ENCODE results near the gene BCKDHB. TPM values are rescaled to one million over a fixed set of nuclear protein-coding genes. Genes with fewer than 3 reads are reported as not detected.

BCKDHB gene
- total RNA-seq, 1 donor from 2014 or later, result 16.6 TPM

GRCh38 chr6:80215063-80215462, 108.6 kb downstream of the BCKDHB start:
- POLR2A ChIA-PET, result no interaction called here

GRCh38 chr6:80217794-80218193, 111.3 kb downstream of the BCKDHB start:
- no peak for DNase-seq
- ATAC-seq (ENCODE audit: low read depth), result no peak
- no peak for TF ChIP-seq CTCF (IDR thresholded peaks at IDR 0.05)
- intact Hi-C loops (cut with micrococcal nuclease), result loop anchor here (10.0 kb wide), 1 partner anchor 387 kb away; no protein-coding TSS in a partner anchor
- H3K4me3 Mint-ChIP-seq, result no peak overlapping the region
- H3K27ac Mint-ChIP-seq, result no peak overlapping the region
- POLR2A ChIA-PET, result no interaction called here
- CTCF ChIA-PET, result no interaction called here
- H3K4me1 Mint-ChIP-seq, result no peaks in the 10 kb centered on the region
- H3K27me3 Mint-ChIP-seq, result no peaks in the 10 kb centered on the region
- peaks cover 8% of the 10 kb centered on the region for H3K36me3 Mint-ChIP-seq (ENCODE audit: low read depth)
- no peaks in the 10 kb centered on the region for H3K9me3 Mint-ChIP-seq

More at GRCh38 chr6:80215063-80215462, 108.6 kb downstream of the BCKDHB start:
- H3K4me1 Mint-ChIP-seq, result no peaks in the 10 kb centered on the region
- H3K9me3 Mint-ChIP-seq, result peaks cover 9% of the 10 kb centered on the region
- DNase-seq, result no peak
- no peak overlapping the region for H3K27ac Mint-ChIP-seq
- TF ChIP-seq CTCF (IDR thresholded peaks at IDR 0.05), result no peak
- H3K27me3 Mint-ChIP-seq, result no peaks in the 10 kb centered on the region
- ATAC-seq (ENCODE audit: low read depth), result no peak
- intact Hi-C loops (cut with micrococcal nuclease), result loop anchor here (10.0 kb wide), 1 partner anchor 390 kb away; no protein-coding TSS in a partner anchor
- CTCF ChIA-PET, result interaction anchor here (1.1 to 2.0 kb wide), 5 partner anchors 11 to 1825 kb away, joined by 4 to 8 read pairs (median 6); no protein-coding TSS in a partner anchor
- H3K4me3 Mint-ChIP-seq, result no peak overlapping the region
- peaks cover 13% of the 10 kb centered on the region for H3K36me3 Mint-ChIP-seq (ENCODE audit: low read depth)

GRCh38 chr6:80223743-80224212, 117.3 kb downstream of the BCKDHB start:
- ATAC-seq (ENCODE audit: low read depth) (no peak), DNase-seq (no peak)
- Mint-ChIP-seq H3K27me3 (no peaks in the 10 kb centered on the region), H3K4me1 (no peaks in the 10 kb centered on the region), H3K4me3 (no peak overlapping the region), H3K9me3 (no peaks in the 10 kb centered on the region), H3K27ac (no peak overlapping the region), H3K36me3 (ENCODE audit: low read depth) (peaks cover 23% of the 10 kb centered on the region)
- no peak for TF ChIP-seq CTCF (IDR thresholded peaks at IDR 0.05)
- CTCF ChIA-PET, result no interaction called here
- intact Hi-C loops (cut with micrococcal nuclease), result no loop called here
- POLR2A ChIA-PET, result no interaction called here

GRCh38 chr6:80226151-80226550, 119.7 kb downstream of the BCKDHB start:
- H3K36me3 Mint-ChIP-seq (ENCODE audit: low read depth), result peaks cover 15% of the 10 kb centered on the region
- intact Hi-C loops (cut with micrococcal nuclease), result no loop called here
- no peak overlapping the region for H3K4me3 Mint-ChIP-seq
- no peaks in the 10 kb centered on the region for H3K4me1 Mint-ChIP-seq
- ChIA-PET CTCF (no interaction called here), POLR2A (no interaction called here)
- no peak overlapping the region for H3K27ac Mint-ChIP-seq
- TF ChIP-seq CTCF (IDR thresholded peaks at IDR 0.05), result no peak
- no peaks in the 10 kb centered on the region for H3K27me3 Mint-ChIP-seq
- DNase-seq (no peak), ATAC-seq (ENCODE audit: low read depth) (no peak)
- H3K9me3 Mint-ChIP-seq, result no peaks in the 10 kb centered on the region

- Mint-ChIP-seq H3K4me1 (no peaks in the 10 kb centered on the region), H3K9me3 (no peaks in the 10 kb centered on the region), H3K27ac (no peak overlapping the region), H3K27me3 (no peaks in the 10 kb centered on the region), H3K36me3 (ENCODE audit: low read depth) (peaks cover 15% of the 10 kb centered on the region), H3K4me3 (no peak overlapping the region)
- CTCF ChIA-PET, result no interaction called here
- intact Hi-C loops (cut with micrococcal nuclease), result no loop called here
- no peak for DNase-seq
- no peak for TF ChIP-seq CTCF (IDR thresholded peaks at IDR 0.05)
- ATAC-seq (ENCODE audit: low read depth), result no peak
- POLR2A ChIA-PET, result no interaction called here
Measured at GRCh38 chr6:80226699-80227098, 120.2 kb downstream of the BCKDHB start.
